Stimulated activated CD8-positive, alpha-beta memory T cell treated with anti-CD3 and anti-CD28 coated beads, Interleukin-7, amount 100 ng/mL, for 48 hours (primary cell): ENCODE results near the gene PDCD6IP.
"Not testable (repeated sequence)": the region's sequence is repeated elsewhere in the genome, so short reads cannot be mapped to it uniquely, and the experiment has no call there.

Experiments used
- DNase-seq, 2 donors: peaks; one replicate each; pipeline ENCODE4 v3.0.0-alpha.2; 2020; ENCODE audit warnings: low read depth in 1 of 2; ENCODE audit errors: extremely low read depth in 1 of 2

Gene PDCD6IP

GRCh38 chr3:33839283-33839682, 40.9 kb downstream of the PDCD6IP start:
- DNase-seq = no peak

GRCh38 chr3:33840179-33840578, 41.7 kb downstream of the PDCD6IP start:
- DNase-seq = no peak

- no peak for DNase-seq
Observed at GRCh38 chr3:33848624-33849347, 50.4 kb downstream of the PDCD6IP start.

- not testable (repeated sequence) for DNase-seq
Observed at GRCh38 chr3:33850599-33850998, 52.2 kb downstream of the PDCD6IP start.

- not testable (repeated sequence) for DNase-seq
Observed at GRCh38 chr3:33855407-33855806, 57.0 kb downstream of the PDCD6IP start.

- DNase-seq = no peak
Observed at GRCh38 chr3:33855884-33856546, 57.6 kb downstream of the PDCD6IP start.

GRCh38 chr3:33857701-33858100, 59.3 kb downstream of the PDCD6IP start:
- not testable (repeated sequence) for DNase-seq

- no peak for DNase-seq
Observed at GRCh38 chr3:33858131-33858530, 59.7 kb downstream of the PDCD6IP start.

GRCh38 chr3:33860373-33861050, 62.1 kb downstream of the PDCD6IP start:
- DNase-seq = no peak

- DNase-seq = no peak
Observed at GRCh38 chr3:33865133-33865532, 66.7 kb downstream of the PDCD6IP start.

- DNase-seq = no peak
Observed at GRCh38 chr3:33868309-33868708, 69.9 kb downstream of the PDCD6IP start.

GRCh38 chr3:33869977-33870376, 71.5 kb downstream of the PDCD6IP start:
- no peak for DNase-seq

- no peak for DNase-seq
Observed at GRCh38 chr3:33874815-33875214, 76.4 kb downstream of the PDCD6IP start.

- no peak for DNase-seq
Observed at GRCh38 chr3:33875680-33876079, 77.2 kb downstream of the PDCD6IP start.

- no peak for DNase-seq
Observed at GRCh38 chr3:33877187-33877586, 78.8 kb downstream of the PDCD6IP start.

- no peak for DNase-seq
Observed at GRCh38 chr3:33879540-33879939, 81.1 kb downstream of the PDCD6IP start.

- DNase-seq = no peak
Observed at GRCh38 chr3:33881156-33882064, 83.0 kb downstream of the PDCD6IP start.

GRCh38 chr3:33882296-33882695, 83.9 kb downstream of the PDCD6IP start:
- no peak for DNase-seq

- DNase-seq = no peak
Observed at GRCh38 chr3:33883538-33883950, 85.1 kb downstream of the PDCD6IP start.

GRCh38 chr3:33883951-33884561, 85.6 kb downstream of the PDCD6IP start:
- DNase-seq = no peak
